Fibroblast of skin of left biceps (primary cell): ENCODE measurements around the gene MXD1.

Experiments used
- DNase-seq, 2 experiments: peaks; one replicate each; pipeline ENCODE4 v3.0.0-alpha.2; 2013; ENCODE audit warnings: low read depth in 2 of 2

The MXD1 gene

GRCh38 chr2:69952336-69953115 lies 37.6 kb downstream of the MXD1 start:
- no peak for DNase-seq

DNA sequence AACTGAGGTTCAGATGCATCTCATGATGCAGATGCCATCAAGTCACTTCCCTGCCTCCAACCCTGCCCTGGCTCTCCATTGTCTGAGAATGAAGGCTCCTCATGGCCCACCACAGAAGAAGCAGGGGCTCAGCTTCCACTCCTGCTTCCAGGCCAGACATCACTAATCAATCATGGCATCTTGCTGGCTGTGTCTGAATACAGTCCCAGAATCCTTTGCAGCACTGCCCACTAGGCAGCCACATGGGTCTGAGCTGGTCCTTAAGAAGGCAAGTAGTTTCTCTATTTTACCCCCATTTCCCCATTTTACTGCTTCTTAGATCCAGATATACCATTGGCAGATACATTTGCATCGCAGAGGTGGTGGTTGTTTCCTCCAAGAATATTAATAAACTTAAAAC lies 39.2 kb downstream of the MXD1 start:
- no peak for DNase-seq

- DNase-seq: no peak
These were observed 40.1 kb downstream of the MXD1 start for GRCh38 chr2:69955029-69955428.

GRCh38 chr2:69956475-69956979 lies 41.6 kb downstream of the MXD1 start:
- DNase-seq: no peak

- no peak for DNase-seq
These were observed 43.1 kb downstream of the MXD1 start for GRCh38 chr2:69957965-69958364.

DNA sequence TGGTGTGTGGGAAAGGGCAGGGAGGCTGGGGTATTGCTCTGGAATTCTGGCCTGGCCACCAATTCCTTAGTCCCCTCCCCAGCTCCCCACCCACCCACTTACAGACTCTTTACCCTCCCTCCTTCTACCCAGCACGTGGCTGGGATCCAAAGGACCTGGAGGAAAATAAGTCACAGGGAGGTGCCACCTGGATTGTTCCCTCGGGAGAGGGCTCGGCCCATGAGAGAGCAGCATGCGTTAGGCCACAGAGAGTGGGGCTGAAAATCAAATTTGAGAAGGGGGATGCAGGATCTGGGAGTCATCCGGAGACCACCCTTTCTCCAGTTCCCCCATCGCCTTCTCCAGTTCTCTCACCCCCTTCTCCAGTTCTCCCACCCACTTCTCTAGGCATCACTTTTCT lies 43.6 kb downstream of the MXD1 start:
- DNase-seq: no peak

GRCh38 chr2:69959425-69959824 lies 44.5 kb downstream of the MXD1 start:
- DNase-seq: no peak

DNA sequence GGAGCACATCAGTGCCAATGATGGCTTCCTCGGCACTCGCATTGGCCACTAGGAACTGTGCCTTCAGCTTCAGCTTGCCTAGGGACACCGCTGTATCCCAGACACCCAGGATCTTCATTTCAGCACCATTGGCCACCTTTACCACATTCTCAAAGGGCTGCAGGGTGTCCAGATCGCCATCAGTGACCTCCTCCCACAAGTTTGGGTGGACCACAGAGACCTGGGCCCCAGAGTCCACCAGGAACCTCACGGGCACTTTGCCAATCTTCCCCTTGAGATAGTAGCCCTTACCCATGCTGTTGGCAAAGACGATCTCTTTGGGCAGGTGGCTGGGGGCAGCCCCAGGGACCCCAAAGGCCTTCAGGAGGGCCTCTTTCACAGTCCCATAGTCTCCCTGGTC lies 45.9 kb downstream of the MXD1 start:
- no peak for DNase-seq

- DNase-seq: no peak
These were observed 46.6 kb downstream of the MXD1 start, which contains the start of gene ASPRV1 for GRCh38 chr2:69961496-69961895. Gene ASPRV1 (minus strand): TSS chr2:69961631. CDS start chr2:69961436, 195 bp downstream.

DNA sequence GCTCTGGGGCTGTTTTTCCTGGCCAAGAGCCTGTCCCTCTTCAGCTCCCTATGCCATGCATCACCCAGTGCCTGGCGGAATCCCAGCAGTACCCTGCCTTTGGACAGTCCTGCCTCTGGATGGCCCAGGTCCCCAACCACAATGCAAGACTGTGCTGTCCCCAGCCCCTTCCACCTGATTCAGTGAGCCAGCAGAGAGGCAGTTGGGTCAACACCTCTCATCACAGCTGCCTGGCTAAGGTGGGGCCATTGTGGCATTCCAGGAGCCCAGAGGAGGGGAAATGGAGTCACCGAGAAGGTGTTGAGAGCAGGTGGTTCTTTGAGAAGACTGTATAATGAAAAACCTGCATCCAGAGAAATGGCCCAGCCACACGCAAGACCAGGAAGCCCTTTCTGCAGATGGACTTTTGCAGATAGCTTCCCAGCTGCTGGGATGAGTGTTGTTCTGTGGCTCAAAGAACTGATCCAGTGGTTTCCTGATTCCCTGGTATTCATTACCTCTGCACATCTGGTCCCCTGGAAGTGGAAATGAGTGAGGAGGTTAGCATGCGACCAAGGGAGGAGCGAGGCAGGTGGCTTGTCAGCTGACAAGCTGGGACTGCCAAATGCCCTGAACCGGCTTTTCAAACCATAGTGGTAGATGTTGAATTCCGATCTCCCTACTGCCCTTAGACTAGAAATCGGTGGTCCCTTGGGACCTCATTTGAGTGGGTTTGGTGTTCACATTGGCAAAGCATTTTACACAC lies 48.2 kb downstream of the MXD1 start:
- no peak for DNase-seq

- DNase-seq: no peak
These were observed 49.5 kb downstream of the MXD1 start for GRCh38 chr2:69964353-69964841.

DNA sequence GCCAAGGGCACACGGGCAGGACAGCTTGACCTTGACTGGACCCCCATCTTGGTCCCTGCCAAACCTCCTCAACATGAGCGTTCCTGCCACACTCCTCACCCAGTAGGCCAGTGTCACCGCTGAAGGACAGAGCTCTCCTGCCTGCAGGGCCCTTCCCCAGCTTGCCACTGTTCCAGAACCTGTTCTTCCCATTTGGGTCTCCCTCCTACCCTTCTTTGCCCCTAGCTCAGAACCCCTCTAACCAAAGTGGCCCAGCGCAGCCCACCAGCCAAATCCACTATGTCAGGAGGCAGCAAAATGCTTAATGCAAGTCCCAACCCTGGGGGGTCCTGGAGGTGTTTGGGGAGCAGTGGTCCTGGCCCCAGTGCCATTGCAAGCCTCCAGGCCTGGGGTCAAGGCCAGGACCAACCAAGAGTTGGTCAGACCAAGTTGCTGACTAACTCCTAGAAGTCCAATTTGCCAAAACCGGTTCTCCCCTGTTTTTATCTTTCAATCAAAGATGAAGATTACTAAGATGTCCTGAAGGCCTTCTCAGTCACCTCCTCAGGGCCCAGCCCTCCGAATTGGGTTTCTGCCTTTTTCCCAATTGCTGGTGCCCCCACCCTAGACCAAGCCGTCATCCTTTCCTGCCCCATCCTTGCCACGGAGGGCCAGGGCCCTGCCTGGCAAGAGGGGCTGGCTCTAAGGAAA lies 51.0 kb downstream of the MXD1 start:
- DNase-seq: no peak

DNA sequence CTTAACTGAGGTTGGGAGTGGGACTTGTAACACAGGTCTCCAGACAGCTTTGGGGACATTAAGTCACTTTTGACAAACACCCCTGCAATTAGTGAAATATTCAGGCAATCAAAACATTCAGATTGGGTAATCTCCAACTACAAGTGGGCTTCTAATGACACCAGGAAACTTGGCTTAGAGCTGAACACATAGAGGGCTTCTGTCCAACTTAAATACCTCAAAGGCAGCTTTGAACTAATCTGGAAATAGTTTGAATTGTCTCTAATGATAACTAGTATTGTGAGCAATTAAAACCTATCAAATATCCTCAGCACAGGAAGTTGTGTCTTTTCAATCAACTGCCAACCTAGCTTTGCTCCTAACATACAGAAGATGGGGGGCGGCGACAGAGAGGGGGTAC lies 51.6 kb downstream of the MXD1 start:
- no peak for DNase-seq

DNA sequence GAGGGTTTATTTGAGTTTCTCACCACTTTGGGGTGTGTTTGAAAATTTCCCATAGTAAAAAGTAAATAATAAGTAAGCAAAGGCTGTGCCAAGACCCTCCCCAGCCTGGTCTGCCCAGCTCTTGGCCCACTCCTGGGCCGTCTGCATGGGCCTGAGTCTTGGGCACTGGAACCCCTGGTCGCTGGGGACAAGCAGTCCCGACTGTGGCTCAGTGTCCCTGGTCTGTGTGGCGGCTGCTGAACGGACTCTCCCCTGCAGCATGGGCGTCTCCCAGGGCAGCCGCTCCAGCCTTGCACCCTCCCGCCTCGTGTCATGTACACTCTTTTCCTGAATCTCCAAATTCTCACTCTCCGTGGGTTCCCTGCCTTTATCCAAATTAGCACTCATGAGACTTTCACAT lies 53.7 kb downstream of the MXD1 start:
- DNase-seq: no peak

DNA sequence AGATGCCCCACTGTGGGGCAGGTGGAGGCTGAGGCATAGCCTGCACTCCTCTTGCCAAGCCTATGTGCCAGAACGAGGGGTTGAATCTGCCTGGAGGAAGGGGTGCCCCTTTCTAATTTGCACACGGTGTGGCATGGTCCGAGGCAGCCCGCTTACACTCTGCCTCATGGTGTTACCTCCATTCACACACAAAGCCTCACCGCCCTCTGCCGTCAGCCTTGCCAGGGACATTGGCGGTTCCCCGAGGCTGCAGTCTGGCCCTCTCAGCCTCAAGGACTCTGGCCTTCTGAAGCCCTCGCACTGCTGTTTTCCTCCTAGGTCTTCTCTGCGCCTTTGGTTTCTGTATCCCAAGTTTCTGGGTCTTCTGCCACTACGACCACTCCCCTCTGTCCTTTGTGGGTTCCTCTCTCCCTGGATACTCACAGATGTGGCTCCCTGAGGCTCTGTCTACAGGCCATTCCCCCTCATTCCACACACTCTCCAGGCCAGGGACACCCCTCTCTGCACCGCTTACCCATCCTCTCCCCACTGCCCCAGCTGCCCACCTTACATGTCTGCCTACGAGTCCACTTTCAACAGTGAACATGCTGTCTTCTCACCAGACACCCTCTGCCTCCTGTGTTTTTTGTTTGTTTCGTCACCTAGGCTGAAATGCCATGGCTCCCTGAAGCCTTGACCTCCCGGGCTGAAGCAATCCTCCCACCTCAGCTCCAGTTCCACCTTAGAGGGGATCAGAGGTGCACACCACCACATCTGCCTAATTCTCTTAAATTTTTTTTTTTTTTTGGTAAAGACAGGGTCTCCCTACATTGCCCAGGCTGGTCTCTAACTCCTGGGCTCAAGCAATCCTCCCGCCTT lies 54.4 kb downstream of the MXD1 start:
- DNase-seq: no peak

GRCh38 chr2:69969991-69970390 lies 55.1 kb downstream of the MXD1 start:
- no peak for DNase-seq

DNA sequence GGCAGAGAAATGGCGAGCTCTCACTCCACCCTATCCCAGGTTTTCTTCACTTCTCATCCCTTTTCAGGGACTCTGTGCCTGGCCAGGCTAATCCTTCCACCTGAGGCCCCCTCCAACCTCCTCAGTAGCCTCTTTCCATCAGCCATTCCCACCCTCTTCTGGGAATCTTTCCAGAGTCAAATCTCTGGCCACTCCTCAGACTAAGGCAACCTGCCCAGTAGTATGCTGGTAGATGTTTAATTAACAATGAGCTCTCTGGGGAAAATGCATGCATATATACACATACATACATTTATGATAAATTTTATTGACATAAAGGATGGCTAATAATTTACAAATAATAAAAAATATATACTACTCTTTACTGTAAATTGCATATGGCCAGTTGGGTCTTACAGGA lies 57.9 kb downstream of the MXD1 start:
- no peak for DNase-seq

DNA sequence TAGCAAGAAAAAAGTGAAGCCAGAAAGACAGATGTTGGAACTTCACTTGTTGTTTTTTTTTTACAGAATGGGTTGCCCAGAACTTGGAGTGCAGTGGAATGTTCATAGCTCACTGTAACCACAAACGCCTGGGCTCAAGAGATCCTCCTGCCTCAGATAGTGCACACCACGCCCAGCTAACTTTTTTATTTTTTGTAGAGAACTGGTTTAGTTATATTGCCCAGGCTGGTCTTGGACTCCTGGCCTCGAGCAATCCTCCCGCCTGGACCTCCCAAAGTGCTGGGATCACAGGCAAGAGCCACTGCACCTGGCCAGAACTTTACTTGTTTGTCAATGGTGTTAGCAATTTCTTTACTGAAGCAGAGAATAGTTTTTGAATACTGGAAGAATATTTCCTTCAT lies 58.4 kb downstream of the MXD1 start:
- no peak for DNase-seq

DNA sequence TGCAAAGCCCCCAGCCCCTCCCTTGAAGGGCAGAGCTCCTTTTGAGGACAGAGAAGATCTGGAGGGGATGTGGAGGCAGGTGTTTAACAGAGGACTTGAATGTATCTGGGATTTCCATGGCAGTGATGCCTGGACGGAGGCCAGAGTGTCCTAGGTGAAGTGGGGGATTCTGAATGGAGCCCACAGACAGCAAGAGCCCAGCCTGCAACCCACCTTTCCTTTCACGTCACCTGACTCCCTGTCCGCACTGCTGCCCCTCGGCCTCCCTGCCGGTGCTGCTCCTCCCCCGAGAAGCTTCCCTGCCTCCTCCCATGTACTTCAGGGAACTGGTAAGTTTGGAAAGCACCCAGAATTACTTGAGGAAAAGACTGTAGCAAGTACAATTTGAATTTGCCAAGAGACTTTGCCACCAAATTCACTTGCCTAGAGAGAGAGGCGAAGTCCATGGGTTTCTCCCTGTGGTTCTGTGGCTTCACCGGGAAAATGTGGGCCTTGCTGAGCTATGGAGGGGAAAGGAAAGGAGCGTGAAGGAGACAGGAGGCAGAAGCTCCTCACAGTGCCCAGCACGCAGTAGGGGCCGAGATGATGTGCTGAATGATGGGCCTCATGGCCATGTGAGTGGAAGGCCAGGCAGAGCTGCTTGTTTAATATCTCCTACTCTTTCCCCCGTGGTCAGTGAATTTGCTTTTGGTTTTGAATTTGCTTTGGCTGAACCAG lies 60.4 kb downstream of the MXD1 start:
- no peak for DNase-seq

DNA sequence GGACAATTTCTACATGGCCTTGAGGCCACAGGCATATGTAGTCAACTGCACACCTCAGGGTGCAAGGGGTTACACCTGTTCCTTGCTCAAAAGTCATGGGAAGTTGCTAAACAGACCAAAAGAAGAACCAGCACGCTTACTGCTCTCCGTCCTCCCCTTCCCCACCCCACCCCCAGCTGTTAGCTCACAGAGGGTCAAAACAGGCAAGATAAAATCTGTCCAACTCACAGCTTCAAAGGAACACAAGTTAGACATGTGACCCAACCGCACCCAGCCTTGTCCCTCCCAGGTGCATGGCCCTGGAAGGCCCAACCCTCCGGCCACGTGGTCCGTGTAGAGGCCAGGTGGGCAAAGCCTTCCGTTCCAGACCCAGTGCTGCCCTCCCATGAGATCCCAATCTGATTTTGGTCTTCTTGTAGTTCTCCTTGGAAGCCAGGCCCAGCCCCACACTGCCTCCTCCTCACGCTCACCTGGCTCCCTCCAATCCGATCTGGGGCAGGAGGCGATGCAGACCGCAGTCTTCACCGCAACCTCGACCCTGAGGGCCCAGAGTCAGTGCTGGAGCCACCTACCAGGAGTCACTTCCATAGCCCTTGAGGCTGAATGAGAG lies 61.0 kb downstream of the MXD1 start:
- DNase-seq: no peak
